ENCODE measurements around the gene AP5M1. TPM values are rescaled to one million over a fixed set of nuclear protein-coding genes. Genes with fewer than 3 reads are reported as not detected.
"Not testable (repeated sequence)": the region's sequence is repeated elsewhere in the genome, so short reads cannot be mapped to it uniquely, and the experiment has no call there.

The AP5M1 gene
- total RNA-seq, 1 donor from 2014 or later, result 39.4 TPM

- DNase-seq; intact Hi-C loops (cut with micrococcal nuclease); ATAC-seq: not testable (repeated sequence)
Observed at GRCh38 chr14:57343545-57344297, 75.0 kb downstream of the AP5M1 start.

- ATAC-seq, result no peak
- no peak for DNase-seq
Observed at GRCh38 chr14:57345106-57345505, 76.3 kb downstream of the AP5M1 start.

DNA sequence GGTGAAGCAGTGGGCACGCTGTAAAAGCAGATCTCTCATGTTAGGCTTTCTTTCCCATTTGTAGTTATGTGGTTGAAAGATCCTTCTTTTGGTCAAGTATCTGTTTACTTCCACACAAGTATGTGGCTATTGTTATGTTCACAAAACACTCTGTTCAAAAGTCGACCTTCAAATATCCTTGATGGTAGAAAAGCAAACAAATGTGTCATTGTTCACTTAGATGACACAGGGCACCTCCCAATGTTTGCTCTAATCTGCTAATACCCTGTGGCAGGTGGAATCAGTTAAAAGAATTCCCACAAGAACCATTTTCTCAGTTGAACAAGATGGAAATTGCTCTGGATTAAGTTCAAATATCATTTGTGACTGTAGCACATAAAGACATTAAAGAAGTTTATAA, 78.0 kb downstream of the AP5M1 start:
- no peak for DNase-seq
- intact Hi-C loops (cut with micrococcal nuclease), result no loop called here
- no peak for ATAC-seq

More at GRCh38 chr14:57345106-57345505, 76.3 kb downstream of the AP5M1 start:
- intact Hi-C loops (cut with micrococcal nuclease), result no loop called here

Other genes starting within 250 kb of the AP5M1 start
- 64.2 TPM for gene EXOC5, start 66 bp upstream of the AP5M1 start, total RNA-seq
- gene NAA30, start 121.6 kb downstream of the AP5M1 start, total RNA-seq, result 25.8 TPM
- gene CCDC198, start 224.9 kb downstream of the AP5M1 start, total RNA-seq, result not detected